Neural cell (in vitro differentiated cells): Measurements from ENCODE around the gene SKIC2.

Experiments
- CTCF ChIP-seq: fragments of 450-650 bp; IDR thresholded peaks from 2 replicates; pipeline ENCODE4 v1.5.1; 2014; ENCODE audit warnings: antibody characterized with exemption, mild to moderate bottlenecking, moderate library complexity; ENCODE audit not compliant: poor library complexity, severe bottlenecking
- EZH2 ChIP-seq: fragments of 200-600, 300-800 bp; shearing (Covaris generic), sonication (generic); IDR thresholded peaks from 2 replicates; pipeline ENCODE4 v1.6.1; 2014; ENCODE audit warnings: antibody characterized with exemption, low read length, borderline replicate concordance, mild to moderate bottlenecking; ENCODE audit not compliant: insufficient read depth, poor library complexity, severe bottlenecking

GRCh38 chr6:31968326-31968725, 9.4 kb downstream of the SKIC2 start:
- TF ChIP-seq CTCF (no peak), EZH2 (no peak)
